HG02798 (cell line): Measurements from ENCODE around the gene TAOK3.
"Not testable (repeated sequence)": the region's sequence is repeated elsewhere in the genome, so short reads cannot be mapped to it uniquely, and the experiment has no call there.

Experiments
- ATAC-seq: cut with Tn5 transposase; IDR thresholded peaks from one replicate; pipeline ENCODE4 v1.9.1; 2021; ENCODE audit warnings: mild to moderate bottlenecking; ENCODE audit not compliant: unreplicated experiment, poor library complexity

Gene TAOK3

GRCh38 chr12:118307069-118307954 is 65.4 kb downstream of the TAOK3 start:
- ATAC-seq, result peak; percentile 73

- ATAC-seq, result no peak
These were observed 68.6 kb downstream of the TAOK3 start for GRCh38 chr12:118304093-118304492.

- ATAC-seq, result no peak
These were observed 70.7 kb downstream of the TAOK3 start for GRCh38 chr12:118302053-118302452.

- no peak for ATAC-seq
These were observed 72.8 kb downstream of the TAOK3 start for GRCh38 chr12:118299791-118300460.

GRCh38 chr12:118297284-118297683 is 75.4 kb downstream of the TAOK3 start:
- no peak for ATAC-seq

- no peak for ATAC-seq
These were observed 79.9 kb downstream of the TAOK3 start for GRCh38 chr12:118292836-118293235.

GRCh38 chr12:118290130-118290529 is 82.6 kb downstream of the TAOK3 start:
- ATAC-seq, result no peak

GRCh38 chr12:118288174-118288573 is 84.5 kb downstream of the TAOK3 start:
- no peak for ATAC-seq

- no peak for ATAC-seq
These were observed 85.0 kb downstream of the TAOK3 start for GRCh38 chr12:118287728-118288127.

- no peak for ATAC-seq
These were observed 89.9 kb downstream of the TAOK3 start for GRCh38 chr12:118282767-118283166.

- ATAC-seq, result not testable (repeated sequence)
These were observed 94.4 kb downstream of the TAOK3 start for GRCh38 chr12:118278288-118278687.

- ATAC-seq, result no peak
These were observed 98.6 kb downstream of the TAOK3 start for GRCh38 chr12:118274066-118274465.

GRCh38 chr12:118271770-118272417 is 100.8 kb downstream of the TAOK3 start:
- ATAC-seq, result no peak

- no peak for ATAC-seq
These were observed 101.5 kb downstream of the TAOK3 start for GRCh38 chr12:118271183-118271582.

GRCh38 chr12:118269806-118270205 is 102.9 kb downstream of the TAOK3 start:
- no peak for ATAC-seq

- no peak for ATAC-seq
These were observed 113.6 kb downstream of the TAOK3 start for GRCh38 chr12:118259079-118259478.

GRCh38 chr12:118256352-118256751 is 116.4 kb downstream of the TAOK3 start:
- no peak for ATAC-seq

- no peak for ATAC-seq
These were observed 123.2 kb downstream of the TAOK3 start for GRCh38 chr12:118249547-118249946.

- ATAC-seq, result not testable (repeated sequence)
These were observed 126.8 kb downstream of the TAOK3 start for GRCh38 chr12:118245886-118246285.

GRCh38 chr12:118238888-118239287 is 133.8 kb downstream of the TAOK3 start:
- peak; percentile 43 for ATAC-seq

- ATAC-seq, result no peak
These were observed 134.8 kb downstream of the TAOK3 start for GRCh38 chr12:118237908-118238307.
